Left ventricle myocardium inferior (tissue), 1 donor: ENCODE measurements around the gene MS4A18. TPM values are rescaled to one million over a fixed set of nuclear protein-coding genes. Genes with fewer than 3 reads are reported as not detected.

Experiments
- DNase-seq: peaks from one replicate; pipeline ENCODE4 v3.0.0-alpha.2; 2020
- H3K27ac ChIP-seq: fragments of 200-600 bp; replicated peaks from 2 replicates; pipeline ENCODE4 v1.8.0; 2021
- H3K27me3 ChIP-seq: fragments of 200-600 bp; 2 replicates; pipeline ENCODE4 v1.8.0; 2021; ENCODE audit warnings: low read depth
- H3K36me3 ChIP-seq: fragments of 200-600 bp; 2 replicates; pipeline ENCODE4 v1.8.0; 2021
- H3K4me1 ChIP-seq: fragments of 200-600 bp; 2 replicates; pipeline ENCODE4 v1.8.0; 2021
- H3K4me3 ChIP-seq: fragments of 200-600 bp; 2 replicates; pipeline ENCODE4 v1.8.0; 2021; ENCODE audit warnings: mild to moderate bottlenecking, moderate library complexity
- H3K9me3 ChIP-seq: fragments of 200-600 bp; replicated peaks from 2 replicates; pipeline ENCODE4 v1.8.0; 2021
- CTCF ChIP-seq: fragments of 200-600 bp; IDR thresholded peaks from 2 replicates; pipeline ENCODE4 v1.8.0; 2021; ENCODE audit warnings: antibody characterized with exemption, mild to moderate bottlenecking, borderline replicate concordance
- intact Hi-C: fragments of 100-400 bp; cut with micrococcal nuclease; formaldehyde crosslinking; loops from one replicate; pipeline ENCODE4 v1.11.0; 2022
- total RNA-seq: library from RNA; stranded (reverse); fragmentation: NEBNext Ultra II Directional; extraction: Animal tissue kit (Norgen Biotek cat#: 25700); gene quantifications from one replicate; pipeline ENCODE4 v1.2.1, GENCODE V29; 2021
- donor health status: DM: no; HTN: yes; CAD: no; lungs with severe emphysema.

Gene MS4A18
- total RNA-seq, 1 donor from 2014 or later = not detected

GRCh38 chr11:60767388-60767811 is 42.9 kb downstream of the MS4A18 start:
- H3K27me3 ChIP-seq = peaks cover 100% of the 10 kb centered on the region
- intact Hi-C loops = no loop called here
- H3K9me3 ChIP-seq = no peaks in the 10 kb centered on the region
- no peak overlapping the region for H3K27ac ChIP-seq
- DNase-seq = no peak
- TF ChIP-seq CTCF = peak; percentile 36
- H3K36me3 ChIP-seq = no peaks in the 10 kb centered on the region
- H3K4me1 ChIP-seq = no peaks in the 10 kb centered on the region
- no peak overlapping the region for H3K4me3 ChIP-seq

- Histone ChIP-seq H3K27ac (no peak overlapping the region), H3K4me3 (no peak overlapping the region), H3K4me1 (no peaks in the 10 kb centered on the region), H3K9me3 (no peaks in the 10 kb centered on the region), H3K27me3 (peaks cover 100% of the 10 kb centered on the region), H3K36me3 (no peaks in the 10 kb centered on the region)
- DNase-seq = no peak
- no peak for TF ChIP-seq CTCF
- intact Hi-C loops = no loop called here
Observed at GRCh38 chr11:60768202-60768601, 43.7 kb downstream of the MS4A18 start.

GRCh38 chr11:60769273-60769672 is 44.8 kb downstream of the MS4A18 start:
- no peaks in the 10 kb centered on the region for H3K9me3 ChIP-seq
- no peaks in the 10 kb centered on the region for H3K36me3 ChIP-seq
- H3K4me1 ChIP-seq = no peaks in the 10 kb centered on the region
- peaks cover 94% of the 10 kb centered on the region for H3K27me3 ChIP-seq
- TF ChIP-seq CTCF = no peak
- DNase-seq = no peak
- intact Hi-C loops = no loop called here
- H3K27ac ChIP-seq = no peak overlapping the region
- H3K4me3 ChIP-seq = no peak overlapping the region

GRCh38 chr11:60769811-60770210 is 45.3 kb downstream of the MS4A18 start:
- H3K4me3 ChIP-seq = no peak overlapping the region
- peaks cover 89% of the 10 kb centered on the region for H3K27me3 ChIP-seq
- no peak overlapping the region for H3K27ac ChIP-seq
- peaks cover under 1% of the 10 kb centered on the region for H3K4me1 ChIP-seq
- DNase-seq = no peak
- H3K36me3 ChIP-seq = no peaks in the 10 kb centered on the region
- intact Hi-C loops = no loop called here
- TF ChIP-seq CTCF = no peak
- no peaks in the 10 kb centered on the region for H3K9me3 ChIP-seq

- Histone ChIP-seq H3K27ac (no peak overlapping the region), H3K4me3 (no peak overlapping the region), H3K27me3 (peaks cover 75% of the 10 kb centered on the region), H3K9me3 (no peaks in the 10 kb centered on the region), H3K36me3 (no peaks in the 10 kb centered on the region), H3K4me1 (peaks cover 14% of the 10 kb centered on the region)
- intact Hi-C loops = no loop called here
- DNase-seq = no peak
- TF ChIP-seq CTCF = no peak
Observed at GRCh38 chr11:60771146-60771545, 46.6 kb downstream of the MS4A18 start.
